OCI-LY1 (cell line): Measurements from ENCODE around the gene C1QTNF9.

Source experiments
- H2AFZ ChIP-seq: fragments of 200-600 bp; sonication (generic), shearing (Covaris generic); 2 replicates; pipeline ENCODE4 v1.6.0; 2014; ENCODE audit warnings: antibody characterized with exemption, mild to moderate bottlenecking, low read length
- H3F3A ChIP-seq: fragments of 200-600 bp; sonication (generic), shearing (Covaris generic); 2 replicates; pipeline ENCODE4 v1.6.0; 2014; ENCODE audit warnings: mild to moderate bottlenecking, antibody characterized with exemption, low read length, moderate library complexity; ENCODE audit not compliant: insufficient read depth
- H3K27ac ChIP-seq: fragments of 200-600 bp; sonication (generic); 2 replicates; pipeline ENCODE4 v1.5.1; 2014; ENCODE audit warnings: low read length, mixed run types, mild to moderate bottlenecking, low read depth; ENCODE audit not compliant: poor library complexity, severe bottlenecking
- H3K27me3 ChIP-seq: fragments of 200-600 bp; sonication (generic); 2 replicates; pipeline ENCODE4 v1.6.0; 2014; ENCODE audit warnings: antibody characterized with exemption, mild to moderate bottlenecking, low read length, moderate library complexity; ENCODE audit not compliant: insufficient read depth
- H3K36me3 ChIP-seq: fragments of 200-600 bp; sonication (generic); 2 replicates; pipeline ENCODE4 v1.6.1; 2014; ENCODE audit warnings: mild to moderate bottlenecking, antibody characterized with exemption, low read length, moderate library complexity, mixed read lengths; ENCODE audit not compliant: insufficient read depth
- H3K4me1 ChIP-seq: fragments of 200-600 bp; sonication (generic); 2 replicates; pipeline ENCODE4 v1.5.1; 2014; ENCODE audit warnings: mild to moderate bottlenecking, low read length, moderate library complexity; ENCODE audit not compliant: insufficient read depth, severe bottlenecking
- H3K4me2 ChIP-seq: fragments of 200-600 bp; sonication (generic), shearing (Covaris generic); 2 replicates; pipeline ENCODE4 v1.6.1; 2014; ENCODE audit warnings: low read length
- H3K4me3 ChIP-seq: fragments of 200-600 bp; sonication (generic); 2 replicates; pipeline ENCODE4 v1.5.1; 2014; ENCODE audit warnings: low read length, low read depth, mild to moderate bottlenecking, mixed read lengths; ENCODE audit not compliant: poor library complexity, severe bottlenecking
- H3K79me2 ChIP-seq: fragments of 200-600 bp; shearing (Covaris generic); 2 replicates; pipeline ENCODE4 v1.6.1; 2016; ENCODE audit warnings: mixed run types, low read length, mixed read lengths; ENCODE audit not compliant: insufficient read depth
- H3K9ac ChIP-seq: fragments of 200-600 bp; sonication (generic), shearing (Covaris generic); 2 replicates; pipeline ENCODE4 v1.6.1; 2014; ENCODE audit warnings: mild to moderate bottlenecking, low read length, mixed read lengths
- H3K9me2 ChIP-seq: fragments of 200-600 bp; sonication (generic), shearing (Covaris generic); 2 replicates; pipeline ENCODE4 v1.6.1; 2014; ENCODE audit warnings: low read depth, mild to moderate bottlenecking, low read length, mixed read lengths
- H3K9me3 ChIP-seq: fragments of 200-600 bp; shearing (Covaris generic); 2 replicates; pipeline ENCODE4 v1.6.1; 2014; ENCODE audit warnings: low read length, mixed read lengths
- H4K20me1 ChIP-seq: fragments of 200-600 bp; sonication (generic), shearing (Covaris generic); 2 replicates; pipeline ENCODE4 v1.6.0; 2016; ENCODE audit warnings: mild to moderate bottlenecking, low read length; ENCODE audit not compliant: insufficient read depth
- EZH2 ChIP-seq: fragments of 200-600 bp; sonication (generic), shearing (Covaris generic); IDR thresholded peaks from 2 replicates; pipeline ENCODE4 v1.8.0; 2017; ENCODE audit warnings: borderline replicate concordance, mixed run types, mild to moderate bottlenecking, antibody characterized with exemption, low read length, moderate library complexity, mixed read lengths
- TF ChIP-seq, protein P1 (sequence below): fragments of 200-600 bp; sonication (generic), shearing (Covaris generic); IDR thresholded peaks from 2 replicates; pipeline ENCODE4 v1.5.1; 2017; ENCODE audit warnings: mild to moderate bottlenecking, antibody characterized with exemption, low read length, moderate library complexity, mixed read lengths

C1QTNF9 gene

DNA sequence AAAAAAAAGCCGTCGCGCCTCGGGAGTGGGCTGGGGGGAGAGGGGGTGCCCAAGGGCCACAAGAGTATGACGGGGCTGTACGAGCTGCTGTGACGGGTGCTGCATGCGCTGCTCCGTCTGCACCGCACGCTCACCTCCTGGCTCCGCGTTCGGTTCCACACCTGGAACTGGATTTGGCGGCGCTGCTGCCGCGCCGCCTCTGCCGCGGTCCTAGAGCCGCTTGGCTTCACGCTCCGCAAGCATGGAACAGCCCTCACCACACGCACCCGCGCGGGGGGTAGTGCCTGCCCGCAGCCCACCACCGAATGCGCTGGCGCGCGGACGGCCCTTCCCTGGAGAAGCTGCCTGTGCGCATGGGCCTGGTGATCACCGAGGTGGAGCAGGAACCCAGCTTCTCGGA, 18.8 kb downstream of the C1QTNF9 start:
- H2AFZ ChIP-seq: no peak overlapping the region
- no peak for TF ChIP-seq EZH2
- TF ChIP-seq, protein P1, sequence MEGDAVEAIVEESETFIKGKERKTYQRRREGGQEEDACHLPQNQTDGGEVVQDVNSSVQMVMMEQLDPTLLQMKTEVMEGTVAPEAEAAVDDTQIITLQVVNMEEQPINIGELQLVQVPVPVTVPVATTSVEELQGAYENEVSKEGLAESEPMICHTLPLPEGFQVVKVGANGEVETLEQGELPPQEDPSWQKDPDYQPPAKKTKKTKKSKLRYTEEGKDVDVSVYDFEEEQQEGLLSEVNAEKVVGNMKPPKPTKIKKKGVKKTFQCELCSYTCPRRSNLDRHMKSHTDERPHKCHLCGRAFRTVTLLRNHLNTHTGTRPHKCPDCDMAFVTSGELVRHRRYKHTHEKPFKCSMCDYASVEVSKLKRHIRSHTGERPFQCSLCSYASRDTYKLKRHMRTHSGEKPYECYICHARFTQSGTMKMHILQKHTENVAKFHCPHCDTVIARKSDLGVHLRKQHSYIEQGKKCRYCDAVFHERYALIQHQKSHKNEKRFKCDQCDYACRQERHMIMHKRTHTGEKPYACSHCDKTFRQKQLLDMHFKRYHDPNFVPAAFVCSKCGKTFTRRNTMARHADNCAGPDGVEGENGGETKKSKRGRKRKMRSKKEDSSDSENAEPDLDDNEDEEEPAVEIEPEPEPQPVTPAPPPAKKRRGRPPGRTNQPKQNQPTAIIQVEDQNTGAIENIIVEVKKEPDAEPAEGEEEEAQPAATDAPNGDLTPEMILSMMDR: no peak
- no peak overlapping the region for H3K9ac ChIP-seq
- H3F3A ChIP-seq: no peaks in the 10 kb centered on the region
- no peak overlapping the region for H3K4me3 ChIP-seq
- no peaks in the 10 kb centered on the region for H3K9me2 ChIP-seq
- H3K4me2 ChIP-seq: no peak overlapping the region
- no peaks in the 10 kb centered on the region for H3K36me3 ChIP-seq
- H4K20me1 ChIP-seq: no peaks in the 10 kb centered on the region
- no peaks in the 10 kb centered on the region for H3K27me3 ChIP-seq
- no peak overlapping the region for H3K27ac ChIP-seq
- H3K4me1 ChIP-seq: no peaks in the 10 kb centered on the region
- no peaks in the 10 kb centered on the region for H3K79me2 ChIP-seq
- no peaks in the 10 kb centered on the region for H3K9me3 ChIP-seq

DNA sequence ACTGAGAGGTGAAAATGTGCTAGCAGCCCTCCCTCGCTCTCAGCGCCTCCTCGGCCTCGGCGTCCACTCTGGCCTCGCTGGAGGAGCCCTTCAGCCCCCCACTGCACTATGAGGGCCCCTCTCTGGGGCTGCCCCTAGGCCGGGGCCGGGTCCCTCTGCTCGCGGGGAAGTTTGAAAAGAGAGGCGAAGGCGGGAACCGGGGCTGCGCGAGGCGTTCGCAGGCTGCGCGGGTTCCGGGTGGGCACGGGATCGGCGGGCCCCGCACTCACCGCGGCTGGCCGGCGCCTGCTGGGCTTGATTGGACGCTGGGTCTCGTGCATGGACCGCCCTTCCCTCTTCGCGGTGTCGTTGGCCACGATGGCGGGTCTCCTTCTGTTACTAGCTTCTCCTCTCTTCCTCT, 29.3 kb downstream of the C1QTNF9 start:
- H3K4me2 ChIP-seq: no peak overlapping the region
- H3K9ac ChIP-seq: no peak overlapping the region
- H2AFZ ChIP-seq: no peak overlapping the region
- no peaks in the 10 kb centered on the region for H3K4me1 ChIP-seq
- no peak overlapping the region for H3K4me3 ChIP-seq
- no peaks in the 10 kb centered on the region for H3K36me3 ChIP-seq
- H3K27me3 ChIP-seq: no peaks in the 10 kb centered on the region
- H4K20me1 ChIP-seq: no peaks in the 10 kb centered on the region
- no peaks in the 10 kb centered on the region for H3K9me2 ChIP-seq
- no peak overlapping the region for H3K27ac ChIP-seq
- H3F3A ChIP-seq: no peaks in the 10 kb centered on the region
- H3K79me2 ChIP-seq: no peaks in the 10 kb centered on the region
- no peak for TF ChIP-seq EZH2
- TF ChIP-seq, protein P1: no peak
- no peaks in the 10 kb centered on the region for H3K9me3 ChIP-seq

DNA sequence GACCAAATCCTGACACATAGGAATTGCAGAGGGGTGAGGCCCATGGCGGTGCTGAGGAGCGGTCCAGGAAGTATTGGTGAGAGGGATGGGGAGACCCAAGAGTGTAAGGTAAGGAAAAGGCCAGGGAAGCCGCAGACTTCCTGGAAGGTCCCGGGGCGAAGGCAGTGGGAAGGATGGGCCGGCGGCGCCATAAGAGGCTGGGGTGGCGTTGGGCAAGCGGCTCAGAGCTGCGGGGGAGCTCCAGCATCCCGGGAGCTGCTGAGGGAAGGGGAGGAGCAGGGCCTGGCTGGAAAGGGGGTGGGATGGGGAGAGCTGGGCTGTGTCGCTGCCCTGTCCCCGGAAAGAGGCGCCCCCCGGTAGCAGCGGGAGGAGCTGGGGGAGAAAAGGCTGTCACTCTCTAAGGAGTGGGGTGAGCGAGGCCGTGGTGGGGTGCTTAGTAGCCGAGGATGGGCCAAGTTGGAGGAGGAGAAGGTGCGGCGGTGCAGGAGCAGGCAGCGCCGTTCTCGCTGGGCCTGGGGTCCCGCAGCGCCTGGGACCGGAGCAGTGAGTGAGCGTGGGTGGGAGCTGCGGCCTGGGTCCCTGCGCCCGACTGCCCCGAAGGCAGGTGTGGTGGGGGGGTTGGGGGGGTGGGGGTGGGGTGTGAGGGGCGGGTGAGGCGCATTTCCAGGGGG, 30.7 kb downstream of the C1QTNF9 start:
- Histone ChIP-seq H3K4me3 (no peak overlapping the region), H3K79me2 (no peaks in the 10 kb centered on the region), H3K9me3 (no peaks in the 10 kb centered on the region), H4K20me1 (no peaks in the 10 kb centered on the region), H3K9ac (no peak overlapping the region), H2AFZ (no peak overlapping the region), H3K9me2 (no peaks in the 10 kb centered on the region), H3F3A (no peaks in the 10 kb centered on the region), H3K36me3 (no peaks in the 10 kb centered on the region), H3K4me2 (no peak overlapping the region), H3K27ac (no peak overlapping the region), H3K4me1 (no peaks in the 10 kb centered on the region), H3K27me3 (no peaks in the 10 kb centered on the region)
- TF ChIP-seq, protein P1: no peak
- no peak for TF ChIP-seq EZH2
